ENCODE measurements around the gene LRP2BP.

GRCh38 chr4:185395956-185396723 lies 416 bp upstream of the LRP2BP start:
- TF ChIP-seq CTCF (IDR thresholded peaks at IDR 0.05; ENCODE audit: low read depth, low read length, missing input control) (no peak), JUND (IDR thresholded peaks at IDR 0.05) (no peak), YY1 (IDR thresholded peaks at IDR 0.05) (peak; percentile 99)

Measured in liver (tissue), 3 donors.